Trophoblast cell (in vitro differentiated cells and primary cell): Measurements from ENCODE around the gene SLC25A38.
A peak's percentile ranks its signal among the peaks of the same experiment; 100 is the strongest.

ENCODE experiments used
- DNase-seq, 2 donors: peaks; one replicate each; pipeline ENCODE4 v3.0.0-alpha.2; 2016
- H2AFZ ChIP-seq: 2 replicates; pipeline ENCODE4 v1.6.1; 2013; ENCODE audit warnings: low read length, moderate library complexity, mild to moderate bottlenecking; ENCODE audit not compliant: insufficient read depth, poor library complexity
- H2AK5ac ChIP-seq: 2 replicates; pipeline ENCODE4 v1.6.1; 2013; ENCODE audit warnings: mild to moderate bottlenecking, low read length
- H2BK120ac ChIP-seq: 2 replicates; pipeline ENCODE4 v1.6.1; 2013; ENCODE audit warnings: low read length, mild to moderate bottlenecking, moderate library complexity; ENCODE audit not compliant: insufficient read depth, poor library complexity
- H2BK12ac ChIP-seq: 2 replicates; pipeline ENCODE4 v1.6.1; 2013; ENCODE audit warnings: mild to moderate bottlenecking, low read length, moderate library complexity
- H2BK5ac ChIP-seq: 2 replicates; pipeline ENCODE4 v1.6.1; 2013; ENCODE audit warnings: low read length, low read depth, moderate library complexity, mild to moderate bottlenecking; ENCODE audit not compliant: poor library complexity
- H3K14ac ChIP-seq: 2 replicates; pipeline ENCODE4 v1.6.1; 2013; ENCODE audit warnings: mild to moderate bottlenecking, low read length
- H3K18ac ChIP-seq: 2 replicates; pipeline ENCODE4 v1.6.1; 2013; ENCODE audit warnings: mild to moderate bottlenecking, low read length
- H3K23ac ChIP-seq: 2 replicates; pipeline ENCODE4 v1.6.1; 2013; ENCODE audit warnings: low read length
- H3K27ac ChIP-seq: 2 replicates; pipeline ENCODE4 v1.5.1; 2013; ENCODE audit warnings: low read depth, mild to moderate bottlenecking, inconsistent platforms, low read length, moderate library complexity
- H3K27me3 ChIP-seq: 2 replicates; pipeline ENCODE4 v1.6.1; 2013; ENCODE audit warnings: inconsistent platforms, mild to moderate bottlenecking, low read length, moderate library complexity; ENCODE audit not compliant: insufficient read depth
- H3K36me3 ChIP-seq, 2 experiments: 1 replicate in 1 of 2; 2 replicates in 1 of 2; pipeline ENCODE4 v1.6.1; 2013; ENCODE audit warnings: low read length in 2 of 2, mild to moderate bottlenecking in 2 of 2, moderate library complexity in 1 of 2; ENCODE audit not compliant: insufficient read depth in 2 of 2, control insufficient read depth in 1 of 2
- H3K4ac ChIP-seq: 2 replicates; pipeline ENCODE4 v1.6.1; 2013; ENCODE audit warnings: low read depth, mild to moderate bottlenecking, low read length, moderate library complexity
- H3K4me1 ChIP-seq, 2 experiments: 1 replicate in 1 of 2; 2 replicates in 1 of 2; pipeline ENCODE4 v1.6.1; 2013; ENCODE audit warnings: low read length in 2 of 2, mild to moderate bottlenecking in 2 of 2, moderate library complexity in 1 of 2; ENCODE audit not compliant: insufficient read depth in 2 of 2, control insufficient read depth in 1 of 2
- H3K4me2 ChIP-seq: 2 replicates; pipeline ENCODE4 v1.6.1; 2013; ENCODE audit warnings: inconsistent platforms, mild to moderate bottlenecking, low read length, moderate library complexity
- H3K4me3 ChIP-seq: 2 replicates; pipeline ENCODE4 v1.5.1; 2013; ENCODE audit warnings: mild to moderate bottlenecking, low read depth, low read length, inconsistent platforms
- H3K79me1 ChIP-seq: one replicate; pipeline ENCODE4 v1.6.1; 2013; ENCODE audit warnings: low read length
- H3K79me2 ChIP-seq: 2 replicates; pipeline ENCODE4 v1.6.1; 2013; ENCODE audit warnings: low read length, mild to moderate bottlenecking; ENCODE audit not compliant: control insufficient read depth, insufficient read depth, poor library complexity
- H3K9ac ChIP-seq: 2 replicates; pipeline ENCODE4 v1.6.1; 2013; ENCODE audit warnings: mild to moderate bottlenecking, low read length
- H3K9me3 ChIP-seq: 2 replicates; pipeline ENCODE4 v1.6.1; 2013; ENCODE audit warnings: low read depth, mild to moderate bottlenecking, control low read depth, inconsistent platforms, low read length; ENCODE audit not compliant: insufficient read depth
- H4K12ac ChIP-seq: 2 replicates; pipeline ENCODE4 v1.6.1; 2013; ENCODE audit warnings: low read depth, mild to moderate bottlenecking, low read length, moderate library complexity
- H4K8ac ChIP-seq: 2 replicates; pipeline ENCODE4 v1.6.1; 2013; ENCODE audit warnings: low read depth, mild to moderate bottlenecking, low read length, moderate library complexity
- H4K91ac ChIP-seq: one replicate; pipeline ENCODE4 v1.6.1; 2013; ENCODE audit warnings: low read depth, mild to moderate bottlenecking, low read length, moderate library complexity
- WGBS: extraction: QIAGEN DNeasy Blood & Tissue Kit; methylation state at CpG from one replicate; pipeline ENCODE4 v1.1.7; 2013; ENCODE audit warnings: missing lambda C conversion rate; ENCODE audit not compliant: insufficient read length, insufficient coverage; ENCODE audit errors: extremely low coverage; 5-methylcytosine and 5-hydroxymethylcytosine counted together

SLC25A38 gene

GRCh38 chr3:39386318-39386717 is 3.1 kb downstream of the SLC25A38 start:
- peaks cover 32% of the 10 kb centered on the region for H3K79me2 ChIP-seq
- WGBS, result no CpG with 5 or more reads among the region's 5 CpGs
- H3K9ac ChIP-seq, result no peak overlapping the region

GRCh38 chr3:39387411-39387975 is 4.3 kb downstream of the SLC25A38 start:
- peak; percentile 16 to 55 for DNase-seq
- no peak overlapping the region for H3K23ac ChIP-seq
- H4K8ac ChIP-seq, result no peak overlapping the region
- no peak overlapping the region for H4K91ac ChIP-seq
- H2AK5ac ChIP-seq, result no peak overlapping the region
- H3K4me3 ChIP-seq, result no peak overlapping the region
- H3K27ac ChIP-seq, result no peak overlapping the region
- no peak overlapping the region for H4K12ac ChIP-seq
- H3K79me2 ChIP-seq, result peaks cover 32% of the 10 kb centered on the region
- H3K14ac ChIP-seq, result no peak overlapping the region
- no peak overlapping the region for H2BK5ac ChIP-seq
- no peak overlapping the region for H3K4me2 ChIP-seq
- no peak overlapping the region for H2AFZ ChIP-seq
- H2BK12ac ChIP-seq, result no peak overlapping the region
- peak overlapping the region; percentile 95 for H3K4ac ChIP-seq
- H3K79me1 ChIP-seq, result peaks cover 9% of the 10 kb centered on the region
- no peak overlapping the region for H2BK120ac ChIP-seq
- H3K27me3 ChIP-seq, result no peaks in the 10 kb centered on the region
- H3K18ac ChIP-seq, result no peak overlapping the region
- no CpG with 5 or more reads among the region's 1 CpG for WGBS
- no peak overlapping the region for H3K9ac ChIP-seq
- H3K9me3 ChIP-seq, result no peaks in the 10 kb centered on the region
- peaks cover 0 to 6% of the 10 kb centered on the region in 2 experiments for H3K4me1 ChIP-seq
- H3K36me3 ChIP-seq, result peaks cover 8 to 21% of the 10 kb centered on the region in 2 experiments

More at GRCh38 chr3:39386318-39386717, 3.1 kb downstream of the SLC25A38 start:
- Histone ChIP-seq H4K12ac (no peak overlapping the region), H2BK12ac (no peak overlapping the region), H2BK120ac (no peak overlapping the region), H3K4me3 (no peak overlapping the region), H3K4me2 (no peak overlapping the region), H3K36me3 (peaks cover under 1 to 12% of the 10 kb centered on the region in 2 experiments), H3K4me1 (peaks cover 0 to 6% of the 10 kb centered on the region in 2 experiments), H3K9me3 (no peaks in the 10 kb centered on the region), H3K23ac (no peak overlapping the region), H2AFZ (no peak overlapping the region), H3K14ac (no peak overlapping the region), H3K18ac (no peak overlapping the region), H3K4ac (peak overlapping the region; percentile 95), H3K79me1 (peaks cover 9% of the 10 kb centered on the region), H4K8ac (no peak overlapping the region), H3K27ac (no peak overlapping the region), H2AK5ac (no peak overlapping the region), H2BK5ac (no peak overlapping the region), H3K27me3 (no peaks in the 10 kb centered on the region), H4K91ac (no peak overlapping the region)
- DNase-seq, result no peak

- Histone ChIP-seq H4K8ac (no peak overlapping the region), H4K12ac (no peak overlapping the region), H3K27ac (no peak overlapping the region), H3K4me2 (no peak overlapping the region), H2AFZ (no peak overlapping the region), H2BK12ac (no peak overlapping the region), H2AK5ac (no peak overlapping the region), H3K4ac (peak overlapping the region; percentile 95), H3K23ac (no peak overlapping the region), H2BK5ac (no peak overlapping the region), H3K79me1 (peaks cover 9% of the 10 kb centered on the region), H3K79me2 (peaks cover 30% of the 10 kb centered on the region), H3K27me3 (no peaks in the 10 kb centered on the region), H3K9me3 (no peaks in the 10 kb centered on the region), H3K4me3 (no peak overlapping the region), H3K36me3 (peaks cover 10 to 27% of the 10 kb centered on the region in 2 experiments), H3K4me1 (peaks cover 0 to 5% of the 10 kb centered on the region in 2 experiments), H4K91ac (no peak overlapping the region), H3K9ac (no peak overlapping the region), H3K18ac (no peak overlapping the region), H2BK120ac (no peak overlapping the region), H3K14ac (no peak overlapping the region)
- no CpG with 5 or more reads among the region's 2 CpGs for WGBS
- DNase-seq, result peak in 1 of 2 donors; percentile 38
Measured at GRCh38 chr3:39388153-39388552, 5.0 kb downstream of the SLC25A38 start.

GRCh38 chr3:39388741-39389248 is 5.6 kb downstream of the SLC25A38 start:
- H4K8ac ChIP-seq, result no peak overlapping the region
- WGBS, result no CpG with 5 or more reads among the region's 2 CpGs

More at GRCh38 chr3:39388741-39389248, 5.6 kb downstream of the SLC25A38 start:
- no peak for DNase-seq
- no peak overlapping the region for H3K18ac ChIP-seq
- H3K27me3 ChIP-seq, result no peaks in the 10 kb centered on the region
- H2BK12ac ChIP-seq, result no peak overlapping the region
- H4K12ac ChIP-seq, result no peak overlapping the region
- no peak overlapping the region for H4K91ac ChIP-seq
- H3K27ac ChIP-seq, result no peak overlapping the region
- H3K79me2 ChIP-seq, result peaks cover 25% of the 10 kb centered on the region
- no peaks in the 10 kb centered on the region for H3K9me3 ChIP-seq
- no peak overlapping the region for H3K14ac ChIP-seq
- no peak overlapping the region for H2AK5ac ChIP-seq
- no peak overlapping the region for H3K4me3 ChIP-seq
- peaks cover 2% of the 10 kb centered on the region for H3K79me1 ChIP-seq
- H3K4ac ChIP-seq, result no peak overlapping the region
- H3K9ac ChIP-seq, result no peak overlapping the region
- H2AFZ ChIP-seq, result no peak overlapping the region
- H2BK5ac ChIP-seq, result no peak overlapping the region
- no peak overlapping the region for H3K23ac ChIP-seq
- no peak overlapping the region for H3K4me2 ChIP-seq
- H3K36me3 ChIP-seq, result peaks cover 10 to 30% of the 10 kb centered on the region in 2 experiments
- H3K4me1 ChIP-seq, result peaks cover 0 to 5% of the 10 kb centered on the region in 2 experiments
- H2BK120ac ChIP-seq, result no peak overlapping the region
